Measurements from ENCODE around the gene JPT2.
A peak's percentile ranks its signal among the peaks of the same experiment; 100 is the strongest.
"Not testable (repeated sequence)": the region's sequence is repeated elsewhere in the genome, so short reads cannot be mapped to it uniquely, and the experiment has no call there.

Gene JPT2

DNA sequence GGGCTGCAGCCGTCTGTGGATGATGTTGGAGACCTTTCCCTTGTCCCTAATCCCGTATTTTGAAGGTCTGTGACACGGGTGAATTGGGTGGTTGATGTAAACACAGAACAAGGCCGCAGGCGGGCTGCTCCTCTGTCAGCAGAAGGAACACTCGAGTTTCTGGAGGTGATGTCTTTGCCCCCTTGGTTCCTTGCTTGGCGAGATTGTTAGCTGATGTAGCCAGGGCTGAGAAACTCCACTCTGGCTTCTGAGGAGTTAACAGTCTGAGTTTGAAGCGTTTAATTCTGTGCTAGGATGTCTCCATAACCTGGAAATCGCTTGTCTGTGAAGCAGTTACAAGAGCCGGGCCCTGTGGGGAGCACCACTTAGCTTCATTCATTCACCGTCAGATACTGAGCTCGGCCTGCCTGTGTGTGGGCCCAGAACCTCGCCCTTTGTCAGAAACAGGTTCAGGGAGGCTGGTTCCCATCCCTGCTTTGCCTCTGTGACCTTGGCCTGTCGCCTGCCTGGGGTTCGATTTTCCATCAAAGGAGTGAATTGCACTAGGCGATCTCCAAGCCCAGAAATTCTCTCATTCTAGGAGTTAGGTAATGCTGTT, 29.2 kb downstream of the JPT2 start:
- DNase-seq (ENCODE audit: low read depth), result no peak

DNA sequence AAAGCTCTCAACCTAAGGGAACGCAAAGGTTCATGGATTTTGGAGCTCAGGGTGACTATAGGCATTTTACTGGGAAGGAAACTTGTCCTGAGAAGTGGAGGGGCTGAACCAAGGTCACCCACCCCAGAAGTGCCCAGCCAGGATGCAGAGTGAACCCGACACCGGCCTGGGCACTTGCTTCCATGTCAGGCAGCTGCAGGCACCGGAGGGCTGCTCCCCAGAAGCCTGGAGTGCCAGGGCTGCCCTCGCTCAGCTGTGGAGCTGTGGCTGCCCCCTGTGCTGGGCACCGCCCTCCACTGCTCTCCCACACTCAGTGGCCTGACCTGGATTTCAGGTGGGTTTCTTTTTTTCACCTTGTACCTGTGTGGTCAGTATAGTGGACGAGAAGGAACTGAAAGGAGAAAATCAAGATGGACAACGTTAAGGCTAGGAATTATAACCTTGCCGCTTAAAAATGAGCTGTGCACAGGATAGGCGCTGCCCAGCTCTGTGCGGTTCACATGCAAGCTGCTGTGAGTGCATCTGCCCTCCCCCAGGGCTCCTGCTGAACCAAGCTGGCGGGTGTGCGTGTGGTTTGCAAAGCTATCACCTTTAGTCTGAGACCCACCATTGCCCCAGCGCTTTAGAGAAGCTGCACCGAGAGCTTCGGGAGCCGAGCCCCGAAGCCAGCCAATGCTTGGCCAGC, 30.1 kb downstream of the JPT2 start:
- no peak for DNase-seq (ENCODE audit: low read depth)

DNA sequence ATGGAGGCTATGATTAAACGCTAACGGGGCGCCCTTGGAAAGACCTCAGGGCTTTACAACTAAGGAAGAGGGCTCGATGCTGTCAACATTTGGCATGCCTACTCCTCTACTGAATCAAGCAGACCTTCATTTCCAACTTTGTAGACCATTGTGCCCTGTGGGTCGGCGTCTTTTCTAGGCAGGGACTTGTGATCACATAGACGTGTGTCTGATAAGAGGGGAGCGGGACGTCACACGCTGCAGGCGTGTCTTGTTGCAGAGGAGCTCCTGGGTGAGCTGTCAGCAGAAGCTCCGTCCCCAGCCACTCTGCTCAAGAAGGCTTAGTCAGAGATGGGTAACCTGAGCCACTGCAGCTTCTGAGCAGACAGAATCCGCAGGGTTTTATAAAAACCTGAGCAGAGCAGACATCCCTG, 30.7 kb downstream of the JPT2 start:
- no peak for DNase-seq (ENCODE audit: low read depth)

DNA sequence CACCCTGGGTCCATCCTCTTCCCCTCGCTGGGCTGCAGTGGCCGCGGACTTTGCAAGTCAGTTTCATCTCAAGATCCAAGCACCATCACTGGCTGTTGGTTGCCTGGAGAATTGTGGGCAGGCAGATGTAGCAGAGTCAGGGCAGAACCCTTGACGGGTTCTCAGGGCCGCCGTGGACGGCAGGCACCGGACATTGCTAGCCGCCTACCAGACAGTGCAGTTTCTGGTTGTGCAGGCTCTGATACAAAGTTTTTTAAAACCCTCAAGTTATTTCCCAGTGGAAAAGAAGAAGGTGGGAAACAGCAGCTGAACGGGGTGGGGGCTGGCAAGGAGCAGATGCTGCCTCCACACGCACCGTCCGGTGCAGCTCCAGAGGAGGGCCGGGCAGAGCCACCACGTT, 31.3 kb downstream of the JPT2 start:
- no peak for DNase-seq (ENCODE audit: low read depth)

DNA sequence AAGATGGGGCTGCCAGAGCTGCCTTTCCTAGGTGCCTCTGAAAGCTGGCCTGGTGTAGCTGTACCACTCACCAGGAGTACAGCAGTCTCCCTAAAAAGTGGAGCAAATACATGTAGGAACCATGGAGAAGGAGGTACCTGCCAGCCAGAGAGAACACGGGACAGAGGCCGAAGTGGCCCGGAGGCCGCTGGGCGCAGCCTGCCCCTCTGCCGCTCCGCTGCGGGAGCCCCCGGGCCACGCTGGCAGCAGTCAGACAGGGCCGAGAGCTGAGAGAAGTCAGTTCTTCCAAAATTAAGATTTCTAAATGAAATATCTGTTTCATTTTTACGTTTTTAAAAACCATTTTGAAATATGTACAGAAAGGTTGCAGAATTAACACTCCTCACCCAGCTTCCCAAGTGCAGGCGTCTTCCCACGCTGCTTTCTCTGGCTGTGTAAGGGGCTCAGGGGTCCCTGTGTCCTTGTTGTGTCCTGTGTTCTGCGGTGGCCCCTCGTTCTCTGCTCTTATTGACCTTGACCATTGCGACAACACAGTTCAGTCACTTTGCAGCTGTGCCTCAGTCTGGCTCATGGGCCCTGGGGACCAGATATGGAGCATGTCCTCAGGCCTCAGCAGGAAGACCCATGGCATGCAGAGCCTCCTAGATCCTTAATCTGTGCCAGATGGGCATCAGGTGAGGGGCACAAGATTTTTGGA, 32.9 kb downstream of the JPT2 start:
- DNase-seq (ENCODE audit: low read depth), result no peak

DNA sequence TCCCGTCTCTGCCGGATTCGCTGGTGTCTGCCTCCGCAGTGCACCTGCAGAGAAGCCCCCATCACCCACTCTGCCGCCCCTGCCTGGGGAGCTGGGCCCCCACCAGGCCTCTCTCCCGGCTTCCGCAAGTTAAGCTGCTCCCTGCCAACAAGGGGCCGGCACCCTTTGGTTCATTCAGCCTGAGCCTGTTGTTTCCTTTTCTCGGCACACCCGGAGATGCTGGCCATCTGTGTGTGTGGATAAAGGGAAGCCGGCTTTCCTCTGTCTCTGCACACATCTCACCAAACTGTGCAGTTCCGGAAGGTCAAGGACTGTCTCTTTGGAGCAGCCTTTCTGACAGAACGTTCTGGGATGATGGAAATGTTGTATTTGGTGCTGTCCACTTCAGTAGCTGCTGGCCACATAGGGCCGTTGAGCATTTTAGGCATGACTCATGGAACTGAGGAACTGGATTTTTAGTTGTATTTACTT, 34.7 kb downstream of the JPT2 start:
- no peak for DNase-seq (ENCODE audit: low read depth)

DNA sequence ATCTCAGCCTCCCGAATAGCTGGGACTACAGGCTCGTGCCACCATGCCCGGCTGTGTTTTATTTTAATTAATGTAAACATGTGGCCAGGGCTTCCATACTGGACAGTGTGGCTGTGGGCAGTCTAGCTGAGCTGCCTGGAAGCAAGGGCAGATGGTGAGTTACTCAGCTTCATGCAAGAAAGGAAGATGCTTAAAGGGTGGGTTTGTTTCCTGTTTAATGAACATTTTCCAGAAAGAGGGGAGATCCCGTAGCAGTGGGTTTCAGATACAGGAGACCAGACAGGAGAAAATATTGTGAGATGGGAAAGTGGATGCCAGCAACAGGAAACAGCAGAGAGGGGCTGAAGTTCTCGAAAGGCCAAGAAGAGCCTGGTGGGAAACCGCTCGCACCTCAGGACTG, 35.3 kb downstream of the JPT2 start:
- DNase-seq (ENCODE audit: low read depth), result no peak

DNA sequence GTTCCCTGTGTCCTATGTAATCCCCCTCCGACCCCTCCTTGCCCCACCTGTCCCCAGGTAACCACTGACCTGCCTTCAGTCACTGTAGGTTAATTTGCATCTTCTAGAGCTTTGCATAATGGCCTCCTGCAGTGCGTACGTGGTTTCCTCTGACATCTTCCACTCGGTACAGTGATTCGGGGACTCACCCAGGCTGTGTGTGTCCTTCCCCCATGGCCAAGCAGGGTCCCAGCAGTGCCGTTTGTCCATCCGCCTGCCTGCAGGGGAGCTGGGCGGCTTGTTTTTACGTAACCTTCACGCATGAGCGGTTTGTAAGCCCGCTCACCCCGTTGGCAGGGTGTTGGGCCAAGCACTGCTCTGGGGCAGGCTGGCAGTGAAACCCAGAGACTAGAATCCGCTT, 35.9 kb downstream of the JPT2 start:
- DNase-seq (ENCODE audit: low read depth), result no peak

DNA sequence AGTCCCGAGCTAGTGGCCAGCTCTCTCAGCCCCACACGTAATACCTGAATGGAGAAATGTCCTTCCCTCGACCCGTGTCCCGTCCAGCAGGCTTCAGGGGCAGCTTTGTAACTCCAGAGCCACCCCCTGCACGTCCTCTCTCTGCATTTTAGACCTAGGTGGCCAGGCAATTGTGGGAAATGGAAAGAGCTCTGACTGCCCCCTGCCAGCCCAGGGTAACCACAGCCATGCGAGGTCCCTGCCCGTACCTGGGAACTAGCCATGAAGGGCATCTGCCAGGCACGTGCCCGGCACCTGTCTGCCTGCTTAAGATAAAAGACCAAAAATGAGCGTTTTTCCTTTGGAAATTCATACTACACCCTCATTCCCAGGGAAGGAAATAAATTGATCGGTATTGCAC, 37.1 kb downstream of the JPT2 start:
- DNase-seq (ENCODE audit: low read depth), result no peak

DNA sequence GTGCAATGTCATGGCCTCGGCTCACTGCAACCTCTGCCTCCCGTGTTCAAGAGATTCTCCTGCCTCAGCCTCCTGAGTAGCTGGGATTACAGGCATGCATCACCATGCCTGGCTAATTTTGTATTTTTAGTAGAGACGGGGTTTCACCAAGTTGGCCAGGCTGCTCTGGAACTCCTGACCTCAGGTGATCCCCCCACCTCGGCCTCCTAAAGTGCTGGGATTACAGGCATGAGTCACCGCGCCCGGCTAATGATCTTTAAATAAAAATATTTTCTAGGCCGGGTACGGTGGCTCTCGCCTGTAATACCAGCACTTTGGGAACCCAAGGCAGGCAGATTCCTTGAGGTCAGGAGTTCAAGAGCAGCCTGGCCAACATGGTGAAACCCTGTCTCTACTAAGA, 40.2 kb downstream of the JPT2 start:
- DNase-seq (ENCODE audit: low read depth), result not testable (repeated sequence)

DNA sequence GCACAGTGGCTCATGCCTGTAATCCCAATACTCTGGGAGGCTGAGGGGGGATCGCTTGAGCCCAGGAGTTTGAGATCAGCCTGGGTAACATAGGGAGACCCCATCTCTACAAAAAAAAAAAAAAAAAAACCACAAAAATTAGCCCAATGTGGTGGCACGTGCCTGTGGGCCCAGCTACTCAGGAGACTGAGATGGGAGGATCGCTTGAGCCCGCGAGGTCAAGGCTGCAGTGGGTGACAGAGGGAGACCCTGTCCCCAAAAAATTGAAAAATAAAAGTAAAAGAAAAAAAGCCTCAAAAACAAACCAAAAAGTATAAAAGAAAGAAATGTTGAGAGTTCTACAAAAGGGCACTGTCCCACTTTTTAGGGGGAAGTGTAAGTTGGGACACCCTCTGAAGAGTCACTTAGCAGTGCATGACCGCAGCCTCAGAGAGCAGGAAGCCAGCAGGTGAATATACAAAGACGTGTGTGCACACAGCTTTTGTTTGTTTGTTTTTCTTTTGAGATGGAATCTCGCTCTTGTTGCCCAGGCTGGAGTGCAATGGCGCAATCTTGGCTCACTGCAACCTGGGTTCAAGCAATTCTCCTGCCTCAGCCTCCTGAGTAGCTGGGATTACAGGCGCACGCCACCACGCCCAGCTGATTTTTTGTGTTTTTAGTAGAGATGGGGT, 41.6 kb downstream of the JPT2 start:
- not testable (repeated sequence) for DNase-seq (ENCODE audit: low read depth)

DNA sequence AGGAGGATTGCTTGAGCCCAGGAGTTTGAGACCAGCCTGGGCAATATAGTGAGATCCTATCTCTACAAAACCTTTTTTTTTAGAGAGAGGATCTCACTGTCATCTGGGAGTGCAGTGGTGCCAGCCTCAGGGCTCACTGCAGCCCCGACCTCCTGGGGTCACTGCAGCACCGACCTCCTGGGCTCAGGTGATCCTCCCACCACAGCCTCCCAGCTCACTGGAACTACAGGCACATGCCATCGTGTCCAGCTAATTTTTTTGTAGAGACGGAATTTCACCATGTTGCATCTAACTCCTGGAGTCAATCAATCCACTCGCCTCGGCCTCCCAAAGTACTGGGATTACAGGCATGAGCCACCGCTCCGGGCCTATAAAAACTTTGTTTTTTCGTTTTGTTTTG, 43.3 kb downstream of the JPT2 start:
- no peak for DNase-seq (ENCODE audit: low read depth)

DNA sequence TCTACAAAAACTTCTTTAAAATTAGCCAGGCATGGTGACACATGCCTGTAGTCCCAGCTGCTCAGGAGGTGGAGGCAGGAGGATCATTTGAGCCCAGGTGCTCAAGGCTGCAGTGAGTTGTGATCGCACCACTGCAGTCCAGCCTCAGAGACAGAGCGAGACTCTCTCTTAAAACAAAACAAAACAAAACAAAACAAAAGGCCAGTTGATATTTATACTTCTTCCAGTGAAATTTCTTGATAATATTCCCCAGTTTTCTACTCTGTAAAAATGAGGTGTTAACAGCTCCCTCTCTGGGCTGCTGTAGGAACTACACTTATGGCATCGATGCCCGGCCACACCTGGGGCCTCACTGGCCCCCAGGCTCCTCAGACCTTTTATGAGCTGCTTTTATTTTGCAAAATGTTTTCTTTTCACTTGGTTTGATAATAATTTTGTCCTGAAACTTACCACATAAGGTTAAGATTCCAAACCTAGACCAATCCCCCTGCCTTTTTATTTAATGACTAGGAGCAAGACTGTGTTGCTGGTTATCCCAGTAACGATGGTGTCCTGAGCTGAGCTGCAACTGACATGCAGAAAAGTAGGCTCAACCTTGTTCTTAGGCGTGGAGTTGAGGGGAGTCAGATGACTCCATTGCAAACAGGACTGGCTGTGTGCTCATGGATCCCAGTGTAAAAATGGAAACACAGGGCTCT, 45.5 kb downstream of the JPT2 start:
- DNase-seq (ENCODE audit: low read depth), result peak; percentile 20

DNA sequence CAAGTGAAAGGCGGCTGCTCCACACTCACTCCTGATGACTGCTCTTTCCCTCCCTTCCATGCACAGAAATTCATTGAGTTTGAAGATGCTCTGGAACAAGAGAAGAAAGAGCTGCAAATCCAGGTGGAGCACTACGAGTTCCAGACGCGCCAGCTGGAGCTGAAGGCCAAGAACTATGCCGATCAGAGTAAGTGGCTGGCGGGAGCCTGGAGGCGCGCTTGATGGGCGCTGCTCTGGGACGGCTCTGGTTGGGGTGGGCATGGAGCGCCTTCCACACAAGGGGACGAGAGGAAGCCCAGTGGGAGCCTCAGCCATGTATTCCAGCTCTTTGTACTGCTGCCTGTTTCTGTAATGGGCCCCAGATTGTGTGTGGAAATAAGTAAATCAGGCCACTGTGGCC, 46.4 kb downstream of the JPT2 start:
- DNase-seq (ENCODE audit: low read depth), result no peak

DNA sequence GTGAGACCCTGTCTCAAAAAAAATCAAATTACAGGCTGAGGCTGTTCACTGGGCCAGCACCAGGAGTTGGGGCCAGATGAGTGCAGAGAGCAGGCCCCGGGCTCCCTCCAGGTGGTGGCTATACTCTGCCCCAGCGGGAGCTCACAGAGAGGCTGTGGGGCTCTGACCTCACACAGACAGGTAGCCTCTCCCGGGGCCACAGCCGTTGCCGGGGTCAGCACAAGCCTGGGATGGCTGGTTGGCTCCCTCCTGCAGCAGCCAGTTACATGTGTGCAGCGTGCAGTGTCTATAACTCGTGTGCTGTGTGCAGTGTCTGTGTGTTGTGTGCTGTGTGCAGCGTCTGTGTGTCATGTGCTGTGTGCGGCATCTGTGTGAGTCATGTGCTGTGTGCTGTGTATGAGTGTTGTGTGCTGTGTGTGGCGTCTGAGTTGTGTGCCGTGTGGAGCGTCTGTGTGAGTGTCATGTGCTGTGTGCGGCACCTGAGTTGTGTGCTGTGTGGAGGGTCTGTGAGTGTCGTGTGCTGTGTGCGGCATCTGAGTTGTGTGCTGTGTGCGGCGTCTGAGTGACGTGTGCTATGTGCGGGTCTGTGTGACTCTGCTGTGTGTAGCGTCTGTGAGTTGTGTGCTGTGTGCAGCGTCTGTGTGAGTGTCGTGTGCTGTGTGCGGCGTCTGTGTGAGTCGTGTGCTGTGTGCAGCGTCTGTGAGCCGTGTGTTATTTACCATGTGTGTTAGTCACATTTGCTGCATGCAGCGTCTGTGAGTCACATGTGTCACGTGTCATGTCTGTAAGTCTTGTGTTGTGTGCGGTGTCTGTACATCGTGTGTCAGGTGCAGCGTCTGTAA, 48.8 kb downstream of the JPT2 start:
- no peak for DNase-seq (ENCODE audit: low read depth)

DNA sequence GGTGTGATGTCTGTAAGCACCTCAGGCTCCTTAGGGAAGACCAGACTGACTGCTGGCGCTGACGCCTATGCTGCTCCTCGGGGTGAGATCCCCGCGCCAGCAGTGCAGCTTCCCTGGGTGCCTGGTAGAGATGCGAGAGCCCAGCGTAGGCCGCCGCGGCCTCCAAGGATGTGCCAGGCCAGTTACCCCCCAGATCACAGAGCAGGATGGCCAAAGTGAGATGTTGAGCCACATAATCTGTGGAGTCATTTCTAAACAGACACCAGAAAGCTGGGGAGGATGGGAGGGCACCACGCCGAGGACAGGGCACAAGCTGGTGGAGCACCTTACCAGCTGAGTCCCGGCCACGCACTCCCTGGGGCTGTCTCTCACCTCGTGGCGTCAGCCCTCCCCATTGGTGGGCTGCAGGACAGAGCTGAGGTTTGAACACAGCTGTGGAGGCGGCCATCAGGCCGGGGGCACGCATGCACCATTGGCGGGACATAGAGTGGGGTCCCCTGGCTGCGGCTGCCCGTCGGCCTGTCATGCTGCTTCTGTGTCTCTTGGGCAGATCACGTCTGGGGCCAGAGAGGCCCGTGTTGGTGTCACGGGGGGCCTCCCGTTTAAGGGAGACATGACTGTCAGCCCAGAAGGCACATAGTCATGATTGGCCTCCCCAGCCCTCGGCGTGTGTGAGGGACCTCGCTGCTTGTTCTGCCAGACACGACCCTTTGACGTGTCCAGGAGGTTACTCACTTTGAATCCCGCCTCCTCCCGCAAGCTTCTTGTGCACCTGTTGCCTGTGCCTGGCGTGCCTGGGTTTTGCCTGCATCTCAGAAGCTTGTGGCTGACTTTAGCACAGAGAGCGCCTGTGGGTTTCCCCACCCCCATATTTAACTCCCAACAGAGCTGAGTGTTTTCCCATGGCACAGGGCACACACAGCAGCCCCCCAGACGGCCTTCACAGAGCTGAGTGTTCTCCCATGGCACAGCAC, 49.9 kb downstream of the JPT2 start:
- DNase-seq (ENCODE audit: low read depth), result no peak

DNA sequence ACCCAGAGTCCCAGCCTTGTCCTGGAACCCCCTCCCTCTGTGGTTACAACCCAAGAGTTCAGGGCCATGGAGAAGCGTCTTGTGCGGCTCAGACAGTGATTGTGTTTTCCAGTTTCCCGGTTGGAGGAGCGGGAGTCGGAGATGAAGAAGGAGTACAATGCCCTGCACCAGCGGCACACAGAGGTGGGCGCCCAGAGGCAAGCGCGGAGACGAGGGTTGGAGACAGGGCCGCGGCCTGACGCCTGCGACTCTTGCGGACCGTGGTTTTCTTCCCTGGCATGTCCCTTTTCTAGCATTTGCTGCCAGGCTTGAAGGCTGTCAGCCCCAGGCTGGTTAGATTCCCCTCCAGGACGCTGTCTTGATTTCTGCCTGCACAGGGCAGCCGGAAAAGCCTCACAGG, 50.9 kb downstream of the JPT2 start:
- DNase-seq (ENCODE audit: low read depth), result no peak

DNA sequence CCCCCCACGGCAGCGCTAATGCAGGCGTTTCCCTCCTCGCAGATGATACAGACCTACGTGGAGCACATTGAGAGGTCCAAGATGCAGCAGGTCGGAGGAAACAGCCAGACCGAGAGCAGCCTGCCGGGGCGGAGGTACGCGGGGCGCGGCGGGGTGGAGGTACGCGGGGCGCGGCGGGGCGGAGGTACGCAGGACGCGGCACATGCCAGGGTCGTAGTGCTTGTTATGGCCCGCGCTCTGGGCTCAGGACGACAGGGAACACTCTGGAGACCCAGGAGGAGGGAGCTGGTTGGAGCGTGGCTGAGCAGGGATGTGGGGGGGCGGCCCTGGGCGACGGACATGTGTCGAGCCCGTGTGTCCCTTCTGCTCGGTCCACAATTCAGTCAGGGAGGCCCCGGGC, 51.4 kb downstream of the JPT2 start:
- no peak for DNase-seq (ENCODE audit: low read depth)

DNA sequence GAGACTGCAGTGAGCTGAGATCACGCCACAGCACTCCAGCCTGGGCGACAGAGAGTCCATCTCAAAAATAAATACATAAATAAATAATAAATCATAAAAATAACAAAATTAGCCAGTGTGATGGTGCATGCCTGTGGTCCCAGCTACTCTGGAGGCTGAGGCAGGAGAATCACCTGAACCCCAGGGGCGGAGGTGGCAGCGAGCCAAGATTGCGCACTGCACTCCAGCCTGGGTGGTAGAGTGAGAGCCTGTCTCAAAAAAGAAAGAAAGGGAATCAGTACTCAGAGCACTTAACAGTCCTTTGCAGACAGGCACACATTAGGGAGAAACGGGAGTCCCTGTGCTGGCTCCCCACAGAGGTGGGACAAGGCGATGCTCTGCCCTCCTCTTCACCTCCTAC, 53.0 kb downstream of the JPT2 start:
- no peak for DNase-seq (ENCODE audit: low read depth)

DNA sequence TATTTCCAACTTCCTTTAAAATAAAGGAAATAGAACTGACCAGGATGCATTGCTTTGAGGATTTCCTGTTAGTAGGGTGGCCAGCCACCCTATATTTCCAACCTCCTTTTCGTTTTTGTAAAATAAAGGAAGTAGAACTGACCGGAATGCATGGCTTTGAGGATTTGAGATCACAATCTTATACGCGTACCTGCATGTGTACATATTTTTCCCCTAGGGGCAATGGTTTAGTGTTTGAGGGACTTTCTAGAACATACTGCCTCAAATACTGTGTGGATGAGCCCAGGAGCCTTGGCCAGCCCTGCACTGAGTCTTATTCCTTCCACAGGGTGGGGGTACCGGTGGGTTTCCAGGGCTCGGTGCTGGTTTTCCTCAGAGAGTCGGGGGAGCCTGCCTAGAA, 53.5 kb downstream of the JPT2 start:
- no peak for DNase-seq (ENCODE audit: low read depth)

All from stromal cell of bone marrow (primary cell).